Lower leg skin (tissue), 4 donors: ENCODE measurements around the gene GSG1L. TPM values are rescaled to one million over a fixed set of nuclear protein-coding genes. Genes with fewer than 3 reads are reported as not detected.
"Not testable (repeated sequence)": the region's sequence is repeated elsewhere in the genome, so short reads cannot be mapped to it uniquely, and the experiment has no call there.

Experiments used
- DNase-seq, 2 donors: peaks; one replicate each; pipeline ENCODE4 v3.0.0-alpha.2; 2019; ENCODE audit warnings: low spot score in 2 of 2
- H3K4me3 ChIP-seq: fragments of 200-600 bp; sonication (generic); 2 replicates; pipeline ENCODE4 v1.5.1; 2017; ENCODE audit warnings: mild to moderate bottlenecking, low read depth; ENCODE audit not compliant: poor library complexity, severe bottlenecking
- POLR2A ChIP-seq, 2 donors: fragments of 450-650 bp; IDR thresholded peaks; one replicate each; pipeline ENCODE4 v1.6.1; 2016 to 2017; ENCODE audit warnings: antibody characterized with exemption in 2 of 2, mild to moderate bottlenecking in 1 of 2, moderate library complexity in 1 of 2
- WGBS, 2 donors: methylation state at CpG; one replicate each; pipeline ENCODE4 v1.1.5; 2018; 5-methylcytosine and 5-hydroxymethylcytosine counted together
- intact Hi-C: fragments of 100-400 bp; cut with DNase I; formaldehyde crosslinking; loops from one replicate; pipeline ENCODE4 v1.15.0; 2023; ENCODE audit warnings: low total_unique reads
- total RNA-seq, 4 donors: library from RNA; depleted of rRNA; stranded (reverse); fragments of >200 nt; gene quantifications; one replicate each; pipeline ENCODE4 v1.1.0, GENCODE V29; 2016
- TF ChIP-seq, protein P1 (sequence below), 3 donors: fragments of 450-650 bp; IDR thresholded peaks; one replicate each; pipeline ENCODE4 v1.5.1; 2016; ENCODE audit warnings: antibody characterized with exemption in 3 of 3, mild to moderate bottlenecking in 3 of 3, moderate library complexity in 2 of 3

Gene GSG1L
- total RNA-seq, 4 donors from 2014 or later: 0.49 to 1.1 (median 0.59) TPM; not detected in 1

DNA sequence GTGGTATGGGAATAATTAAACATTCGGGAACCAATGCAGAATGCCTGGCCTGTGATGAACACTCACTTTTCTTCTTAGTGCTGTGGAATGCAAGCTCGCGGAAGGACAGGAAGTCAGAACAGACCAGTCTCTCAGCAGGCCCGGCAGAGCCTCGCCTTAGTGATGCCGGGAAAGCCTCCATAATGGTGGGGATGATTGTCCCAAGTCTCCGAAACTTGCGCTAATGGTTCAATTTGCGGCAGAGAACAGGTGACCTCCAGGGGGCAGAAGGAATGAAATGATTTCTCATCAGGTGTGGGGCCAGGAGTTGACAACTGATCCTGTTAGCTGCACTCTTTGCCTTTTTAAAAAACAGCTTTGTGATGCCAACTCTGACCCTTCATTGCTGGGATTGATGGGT lies 170.6 kb downstream of the GSG1L start:
- DNase-seq: no peak
- no peak for TF ChIP-seq POLR2A (IDR thresholded peaks at IDR 0.05)
- TF ChIP-seq, protein P1, sequence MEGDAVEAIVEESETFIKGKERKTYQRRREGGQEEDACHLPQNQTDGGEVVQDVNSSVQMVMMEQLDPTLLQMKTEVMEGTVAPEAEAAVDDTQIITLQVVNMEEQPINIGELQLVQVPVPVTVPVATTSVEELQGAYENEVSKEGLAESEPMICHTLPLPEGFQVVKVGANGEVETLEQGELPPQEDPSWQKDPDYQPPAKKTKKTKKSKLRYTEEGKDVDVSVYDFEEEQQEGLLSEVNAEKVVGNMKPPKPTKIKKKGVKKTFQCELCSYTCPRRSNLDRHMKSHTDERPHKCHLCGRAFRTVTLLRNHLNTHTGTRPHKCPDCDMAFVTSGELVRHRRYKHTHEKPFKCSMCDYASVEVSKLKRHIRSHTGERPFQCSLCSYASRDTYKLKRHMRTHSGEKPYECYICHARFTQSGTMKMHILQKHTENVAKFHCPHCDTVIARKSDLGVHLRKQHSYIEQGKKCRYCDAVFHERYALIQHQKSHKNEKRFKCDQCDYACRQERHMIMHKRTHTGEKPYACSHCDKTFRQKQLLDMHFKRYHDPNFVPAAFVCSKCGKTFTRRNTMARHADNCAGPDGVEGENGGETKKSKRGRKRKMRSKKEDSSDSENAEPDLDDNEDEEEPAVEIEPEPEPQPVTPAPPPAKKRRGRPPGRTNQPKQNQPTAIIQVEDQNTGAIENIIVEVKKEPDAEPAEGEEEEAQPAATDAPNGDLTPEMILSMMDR (IDR thresholded peaks at IDR 0.05): no peak
- 45 to 47% methylated on average over 9 of the region's 9 CpGs for WGBS, 2 donors
- H3K4me3 ChIP-seq: no peak overlapping the region
- intact Hi-C loops: no loop called here

DNA sequence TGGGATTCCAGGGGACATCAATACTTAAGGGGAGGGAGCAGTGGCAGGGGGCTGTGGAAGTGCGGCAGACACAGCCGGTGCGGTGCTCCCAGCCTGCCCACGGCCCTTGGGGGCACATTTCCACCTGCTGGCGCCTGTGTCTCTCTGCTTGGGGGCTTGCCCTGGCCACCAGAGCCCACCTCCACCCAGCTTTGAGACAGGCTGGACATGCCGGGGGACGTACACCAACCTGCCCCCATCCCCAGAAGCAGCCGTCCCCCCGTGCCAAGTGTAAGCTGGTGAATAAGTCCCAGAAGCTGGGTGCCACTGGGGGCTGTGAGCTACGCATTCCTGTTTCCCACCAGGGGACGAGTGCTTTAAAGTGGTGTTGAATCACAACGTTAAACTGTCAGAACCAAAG lies 172.6 kb downstream of the GSG1L start:
- TF ChIP-seq, protein P1 (IDR thresholded peaks at IDR 0.05): no peak
- no peak for TF ChIP-seq POLR2A (IDR thresholded peaks at IDR 0.05)
- 46 to 65% methylated on average over 11 to 12 of the region's 12 CpGs for WGBS, 2 donors
- no peak for DNase-seq

DNA sequence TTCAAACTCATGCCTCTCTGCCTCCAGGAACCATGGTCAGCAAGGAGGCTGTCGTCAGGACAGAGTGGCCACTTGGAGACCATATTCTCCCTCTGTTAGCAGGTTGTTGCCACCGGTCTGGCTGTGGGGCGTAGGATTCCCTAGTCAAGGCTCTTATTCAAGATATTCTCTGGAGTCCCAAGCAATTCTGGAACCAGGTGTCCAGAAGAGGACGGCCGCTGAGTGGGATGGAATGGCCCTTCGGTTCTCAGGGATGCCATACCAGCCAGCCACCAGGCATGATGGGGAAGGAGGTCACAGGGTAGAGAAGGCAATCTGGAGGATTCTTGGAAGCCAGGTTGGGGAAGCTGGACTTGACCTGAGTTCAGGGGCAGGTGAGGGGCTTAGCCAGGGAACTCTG lies 173.5 kb downstream of the GSG1L start:
- no peak for DNase-seq
- intact Hi-C loops: no loop called here
- TF ChIP-seq, protein P1 (IDR thresholded peaks at IDR 0.05): no peak
- no peak for TF ChIP-seq POLR2A (IDR thresholded peaks at IDR 0.05)
- no peak overlapping the region for H3K4me3 ChIP-seq
- WGBS, 2 donors: 74 to 84% methylated on average over 6 of the region's 6 CpGs

More for the DNA sequence above, 172.6 kb downstream of the GSG1L start:
- H3K4me3 ChIP-seq: no peak overlapping the region
- intact Hi-C loops: no loop called here

DNA sequence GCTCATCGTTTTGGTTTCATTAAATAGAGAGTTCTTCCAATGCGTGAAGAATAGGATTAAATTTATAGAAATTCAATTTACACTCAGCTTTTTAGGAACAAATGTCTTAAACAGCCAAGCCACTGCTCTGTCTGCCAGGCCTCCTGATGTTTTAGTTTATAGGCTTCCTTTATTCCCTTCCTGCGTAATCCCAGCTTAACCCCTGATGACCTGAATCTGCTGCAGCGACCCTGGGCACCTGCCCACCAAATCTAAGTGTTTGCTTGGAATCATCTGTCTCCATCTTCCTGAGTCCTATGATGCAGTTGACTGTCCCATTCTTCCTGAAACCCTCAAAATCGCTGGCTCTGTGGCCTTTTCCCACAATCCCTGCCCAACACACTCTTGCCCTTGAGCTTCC lies 179.9 kb downstream of the GSG1L start:
- no peak for DNase-seq
- TF ChIP-seq, protein P1 (IDR thresholded peaks at IDR 0.05): no peak
- TF ChIP-seq POLR2A (IDR thresholded peaks at IDR 0.05): no peak
- intact Hi-C loops: no loop called here
- 54 to 62% methylated on average over 5 of the region's 5 CpGs for WGBS, 2 donors
- no peak overlapping the region for H3K4me3 ChIP-seq

DNA sequence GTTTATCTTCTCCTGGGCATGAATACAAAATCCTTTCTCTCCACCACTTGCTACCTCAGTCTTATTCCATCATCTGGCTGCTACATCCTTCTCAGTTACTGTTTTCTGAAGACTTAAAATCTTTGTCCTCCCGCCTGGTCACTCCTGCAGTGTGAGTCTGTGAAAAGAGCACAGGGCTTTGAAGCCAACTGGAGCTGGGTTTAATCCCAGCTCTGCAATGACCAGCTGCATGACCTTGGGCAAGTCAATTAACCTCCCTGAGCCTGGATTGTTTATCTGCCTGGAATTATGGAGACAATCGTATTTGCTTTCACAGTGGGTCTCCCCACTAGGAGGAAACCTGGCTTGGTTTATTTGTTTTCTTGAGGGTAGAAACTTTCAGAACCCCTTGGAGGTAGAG lies 183.2 kb downstream of the GSG1L start:
- TF ChIP-seq, protein P1 (IDR thresholded peaks at IDR 0.05): no peak
- no peak for TF ChIP-seq POLR2A (IDR thresholded peaks at IDR 0.05)
- 70 to 79% methylated on average over 2 of the region's 2 CpGs for WGBS, 2 donors
- DNase-seq: no peak
- intact Hi-C loops: no loop called here
- H3K4me3 ChIP-seq: no peak overlapping the region

DNA sequence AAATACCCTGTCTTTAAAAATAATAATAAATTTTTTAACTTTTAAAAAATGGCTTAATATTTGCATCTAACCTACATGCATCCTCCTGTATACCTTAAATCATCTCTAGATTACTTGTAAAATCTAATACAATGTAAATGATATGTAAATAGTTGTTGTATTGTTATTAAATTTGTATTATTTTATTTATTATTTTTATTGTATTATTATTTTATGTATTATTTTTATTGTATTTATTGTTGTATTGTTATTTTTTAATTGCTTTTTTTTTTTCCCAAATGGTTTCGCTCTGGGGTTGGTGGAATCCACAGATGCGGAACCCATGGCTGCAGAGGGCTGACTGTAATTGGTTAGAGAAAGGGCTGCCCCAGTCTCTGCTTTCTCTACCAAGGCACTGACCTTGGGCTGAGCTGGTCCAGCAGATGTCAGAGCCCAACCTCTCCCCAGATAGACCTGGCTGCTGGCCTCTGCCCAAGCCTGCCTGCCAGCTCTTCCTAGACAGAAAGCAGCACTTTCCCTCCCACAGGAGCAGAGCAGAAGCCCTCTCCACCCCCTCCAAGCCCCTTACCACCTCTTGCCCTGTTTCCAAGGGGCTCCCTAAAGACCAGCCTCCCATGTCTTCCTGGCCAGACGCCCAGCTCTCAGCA lies 183.8 kb downstream of the GSG1L start:
- no peak for TF ChIP-seq POLR2A (IDR thresholded peaks at IDR 0.05)
- TF ChIP-seq, protein P1 (IDR thresholded peaks at IDR 0.05): no peak

GRCh38 chr16:27872627-27873026 lies 190.9 kb downstream of the GSG1L start:
- 89 to 100% methylated on average over 1 of the region's 1 CpG for WGBS, 2 donors
- DNase-seq, intact Hi-C loops, H3K4me3 ChIP-seq: not testable (repeated sequence)

More for the DNA sequence above, 183.8 kb downstream of the GSG1L start:
- H3K4me3 ChIP-seq: no peak overlapping the region
- intact Hi-C loops: no loop called here
- DNase-seq: no peak
- 75 to 83% methylated on average over 3 of the region's 3 CpGs for WGBS, 2 donors
